ENCODE data around the gene RAX. TPM values are rescaled to one million over a fixed set of nuclear protein-coding genes. Genes with fewer than 3 reads are reported as not detected.

The RAX gene
- total and polyA plus RNA-seq, 10 of the 15 experiments (the other 5 are each of a cell fraction or from before 2014, with no cell fraction given): not detected

DNA sequence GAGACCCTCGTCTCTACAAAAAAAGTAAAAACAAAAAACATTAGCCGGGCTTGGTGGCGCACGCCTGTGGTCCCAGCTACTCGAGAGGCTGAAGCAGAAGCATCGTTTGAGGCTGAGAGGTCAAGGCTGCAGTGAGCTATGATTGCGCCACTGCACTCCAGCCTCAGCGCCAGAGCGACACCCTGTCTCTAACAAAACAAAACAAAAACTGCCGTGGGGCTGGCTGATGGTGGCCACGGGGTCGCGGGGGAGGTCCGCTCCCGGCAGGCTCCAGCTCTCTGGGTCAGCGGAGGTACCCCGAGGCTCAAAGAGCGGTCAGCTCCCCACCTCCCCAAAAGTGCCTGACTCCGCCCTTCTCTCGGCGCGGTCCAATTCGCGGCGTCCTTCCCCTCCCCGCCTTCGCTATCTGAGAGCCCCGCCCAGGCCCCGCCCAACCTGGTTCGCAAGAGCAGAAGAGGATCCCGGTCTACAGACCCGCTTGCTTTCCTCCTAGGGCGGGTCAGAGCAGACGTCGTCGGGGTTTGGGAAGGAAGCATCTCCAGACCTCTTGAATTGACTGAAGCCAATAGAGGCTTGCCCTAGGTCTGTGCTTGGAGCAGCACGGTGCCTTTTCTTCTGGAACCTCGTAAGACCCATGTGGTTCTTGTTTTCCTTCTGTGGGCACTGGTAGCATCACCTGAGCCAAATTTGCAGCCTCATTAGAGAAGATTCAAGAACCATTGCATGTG lies 7.8 kb downstream of the RAX start:
- Histone ChIP-seq H3K4me3 (no peak overlapping the region), H2AFZ (ENCODE audit: control insufficient read depth, low read depth, low read length) (no peak overlapping the region; the same call in 1 of the 2 replicates), H4K20me1 (ENCODE audit: control insufficient read depth, insufficient read depth) (no peaks in the 10 kb centered on the region), H3K4me1 (ENCODE audit: control insufficient read depth, insufficient read depth, low read length) (no peaks in the 10 kb centered on the region), H3K27ac (ENCODE audit: control insufficient read depth, insufficient read depth) (no peak overlapping the region), H3K27me3 (replicated peaks in 1 of 2; ENCODE audit: control insufficient read depth in 2 of 2, insufficient read depth in 2 of 2, low read length in 1 of 2) (peaks cover 7 to 34% of the 10 kb centered on the region in 2 experiments), H3K4me2 (ENCODE audit: control insufficient read depth, insufficient read depth) (no peak overlapping the region), H3K9me3 (replicated peaks; ENCODE audit: control insufficient read depth, insufficient read depth, low read length) (no peaks in the 10 kb centered on the region), H3K36me3 (ENCODE audit: control insufficient read depth in 2 of 2, insufficient read depth in 2 of 2, low read length in 1 of 2) (no peaks in the 10 kb centered on the region), H3K79me2 (ENCODE audit: control insufficient read depth, insufficient read depth, low read length) (no peaks in the 10 kb centered on the region), H3K9ac (ENCODE audit: control insufficient read depth, insufficient read depth, low read length) (no peak overlapping the region)
- no peak for ATAC-seq
- in situ Hi-C loops (cut with MboI) (no loop called here), intact Hi-C loops (cut with micrococcal nuclease; ENCODE audit: unreplicated experiment) (no loop called here)
- BruUV-seq (replicated peaks): no TSS peak
- POLR2A ChIA-PET: no interaction called here
- no peak for FAIRE-seq
- CTCF ChIA-PET: interaction anchor here (0.9 to 1.3 kb wide), 2 partner anchors 17 to 138 kb away, joined by 4 read pairs; no protein-coding TSS in a partner anchor
- WGBS (ENCODE audit: insufficient coverage, insufficient replicate concordance, low lambda C conversion rate, missing lambda C conversion rate): 21% methylated on average over 32 of the region's 38 CpGs
- RAD21 ChIA-PET (ENCODE audit: unreplicated experiment): no interaction called here
- SMC1A ChIA-PET (ENCODE audit: uncharacterized antibody, unreplicated experiment): no interaction called here
- no peak for DNase-seq (ENCODE audit: low read depth, low spot score)
- no peak for TF ChIP-seq TCF7 (IDR thresholded peaks at IDR 0.05; ENCODE audit: borderline replicate concordance)
- TF ChIP-seq ASH2L (IDR thresholded peaks at IDR 0.05; ENCODE audit: borderline replicate concordance, low read depth): no peak
- no peak for TF ChIP-seq HDAC2 (IDR thresholded peaks at IDR 0.05)
- TF ChIP-seq, protein P1, sequence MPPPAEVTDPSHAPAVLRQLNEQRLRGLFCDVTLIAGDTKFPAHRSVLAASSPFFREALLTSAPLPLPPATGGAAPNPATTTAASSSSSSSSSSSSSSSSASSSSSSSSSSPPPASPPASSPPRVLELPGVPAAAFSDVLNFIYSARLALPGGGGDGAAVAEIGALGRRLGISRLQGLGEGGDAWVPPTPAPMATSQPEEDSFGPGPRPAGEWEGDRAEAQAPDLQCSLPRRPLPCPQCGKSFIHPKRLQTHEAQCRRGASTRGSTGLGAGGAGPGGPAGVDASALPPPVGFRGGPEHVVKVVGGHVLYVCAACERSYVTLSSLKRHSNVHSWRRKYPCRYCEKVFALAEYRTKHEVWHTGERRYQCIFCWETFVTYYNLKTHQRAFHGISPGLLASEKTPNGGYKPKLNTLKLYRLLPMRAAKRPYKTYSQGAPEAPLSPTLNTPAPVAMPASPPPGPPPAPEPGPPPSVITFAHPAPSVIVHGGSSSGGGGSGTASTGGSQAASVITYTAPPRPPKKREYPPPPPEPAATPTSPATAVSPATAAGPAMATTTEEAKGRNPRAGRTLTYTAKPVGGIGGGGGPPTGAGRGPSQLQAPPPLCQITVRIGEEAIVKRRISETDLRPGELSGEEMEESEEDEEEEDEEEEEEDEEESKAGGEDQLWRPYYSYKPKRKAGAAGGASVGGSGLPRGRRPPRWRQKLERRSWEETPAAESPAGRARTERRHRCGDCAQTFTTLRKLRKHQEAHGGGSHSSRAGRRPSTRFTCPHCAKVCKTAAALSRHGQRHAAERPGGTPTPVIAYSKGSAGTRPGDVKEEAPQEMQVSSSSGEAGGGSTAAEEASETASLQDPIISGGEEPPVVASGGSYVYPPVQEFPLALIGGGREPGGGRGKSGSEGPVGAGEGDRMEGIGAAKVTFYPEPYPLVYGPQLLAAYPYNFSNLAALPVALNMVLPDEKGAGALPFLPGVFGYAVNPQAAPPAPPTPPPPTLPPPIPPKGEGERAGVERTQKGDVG (CRISPR knock-in tag; IDR thresholded peaks at IDR 0.05): no peak
- no peak for TF ChIP-seq RB1 (IDR thresholded peaks at IDR 0.05; ENCODE audit: borderline replicate concordance)
- TF ChIP-seq SIN3A (IDR thresholded peaks at IDR 0.05; ENCODE audit: low read depth, low read length): no peak
- no peak for TF ChIP-seq SMAD1 (IDR thresholded peaks at IDR 0.05; ENCODE audit: low read depth, partially characterized antibody)
- TF ChIP-seq BCL11A (IDR thresholded peaks at IDR 0.05; ENCODE audit: low read depth, low read length): no peak
- TF ChIP-seq, protein P2, sequence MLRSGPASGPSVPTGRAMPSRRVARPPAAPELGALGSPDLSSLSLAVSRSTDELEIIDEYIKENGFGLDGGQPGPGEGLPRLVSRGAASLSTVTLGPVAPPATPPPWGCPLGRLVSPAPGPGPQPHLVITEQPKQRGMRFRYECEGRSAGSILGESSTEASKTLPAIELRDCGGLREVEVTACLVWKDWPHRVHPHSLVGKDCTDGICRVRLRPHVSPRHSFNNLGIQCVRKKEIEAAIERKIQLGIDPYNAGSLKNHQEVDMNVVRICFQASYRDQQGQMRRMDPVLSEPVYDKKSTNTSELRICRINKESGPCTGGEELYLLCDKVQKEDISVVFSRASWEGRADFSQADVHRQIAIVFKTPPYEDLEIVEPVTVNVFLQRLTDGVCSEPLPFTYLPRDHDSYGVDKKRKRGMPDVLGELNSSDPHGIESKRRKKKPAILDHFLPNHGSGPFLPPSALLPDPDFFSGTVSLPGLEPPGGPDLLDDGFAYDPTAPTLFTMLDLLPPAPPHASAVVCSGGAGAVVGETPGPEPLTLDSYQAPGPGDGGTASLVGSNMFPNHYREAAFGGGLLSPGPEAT (IDR thresholded peaks at IDR 0.05; ENCODE audit: low read depth): no peak
- no peak for TF ChIP-seq STAT1 (conservative IDR thresholded peaks at IDR 0.05)
- TF ChIP-seq, protein P3, sequence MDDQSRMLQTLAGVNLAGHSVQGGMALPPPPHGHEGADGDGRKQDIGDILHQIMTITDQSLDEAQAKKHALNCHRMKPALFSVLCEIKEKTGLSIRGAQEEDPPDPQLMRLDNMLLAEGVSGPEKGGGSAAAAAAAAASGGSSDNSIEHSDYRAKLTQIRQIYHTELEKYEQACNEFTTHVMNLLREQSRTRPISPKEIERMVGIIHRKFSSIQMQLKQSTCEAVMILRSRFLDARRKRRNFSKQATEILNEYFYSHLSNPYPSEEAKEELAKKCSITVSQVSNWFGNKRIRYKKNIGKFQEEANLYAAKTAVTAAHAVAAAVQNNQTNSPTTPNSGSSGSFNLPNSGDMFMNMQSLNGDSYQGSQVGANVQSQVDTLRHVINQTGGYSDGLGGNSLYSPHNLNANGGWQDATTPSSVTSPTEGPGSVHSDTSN (IDR thresholded peaks at IDR 0.05; ENCODE audit: insufficient replicate concordance, low read depth, low read length): no peak
- TF ChIP-seq, protein P4, sequence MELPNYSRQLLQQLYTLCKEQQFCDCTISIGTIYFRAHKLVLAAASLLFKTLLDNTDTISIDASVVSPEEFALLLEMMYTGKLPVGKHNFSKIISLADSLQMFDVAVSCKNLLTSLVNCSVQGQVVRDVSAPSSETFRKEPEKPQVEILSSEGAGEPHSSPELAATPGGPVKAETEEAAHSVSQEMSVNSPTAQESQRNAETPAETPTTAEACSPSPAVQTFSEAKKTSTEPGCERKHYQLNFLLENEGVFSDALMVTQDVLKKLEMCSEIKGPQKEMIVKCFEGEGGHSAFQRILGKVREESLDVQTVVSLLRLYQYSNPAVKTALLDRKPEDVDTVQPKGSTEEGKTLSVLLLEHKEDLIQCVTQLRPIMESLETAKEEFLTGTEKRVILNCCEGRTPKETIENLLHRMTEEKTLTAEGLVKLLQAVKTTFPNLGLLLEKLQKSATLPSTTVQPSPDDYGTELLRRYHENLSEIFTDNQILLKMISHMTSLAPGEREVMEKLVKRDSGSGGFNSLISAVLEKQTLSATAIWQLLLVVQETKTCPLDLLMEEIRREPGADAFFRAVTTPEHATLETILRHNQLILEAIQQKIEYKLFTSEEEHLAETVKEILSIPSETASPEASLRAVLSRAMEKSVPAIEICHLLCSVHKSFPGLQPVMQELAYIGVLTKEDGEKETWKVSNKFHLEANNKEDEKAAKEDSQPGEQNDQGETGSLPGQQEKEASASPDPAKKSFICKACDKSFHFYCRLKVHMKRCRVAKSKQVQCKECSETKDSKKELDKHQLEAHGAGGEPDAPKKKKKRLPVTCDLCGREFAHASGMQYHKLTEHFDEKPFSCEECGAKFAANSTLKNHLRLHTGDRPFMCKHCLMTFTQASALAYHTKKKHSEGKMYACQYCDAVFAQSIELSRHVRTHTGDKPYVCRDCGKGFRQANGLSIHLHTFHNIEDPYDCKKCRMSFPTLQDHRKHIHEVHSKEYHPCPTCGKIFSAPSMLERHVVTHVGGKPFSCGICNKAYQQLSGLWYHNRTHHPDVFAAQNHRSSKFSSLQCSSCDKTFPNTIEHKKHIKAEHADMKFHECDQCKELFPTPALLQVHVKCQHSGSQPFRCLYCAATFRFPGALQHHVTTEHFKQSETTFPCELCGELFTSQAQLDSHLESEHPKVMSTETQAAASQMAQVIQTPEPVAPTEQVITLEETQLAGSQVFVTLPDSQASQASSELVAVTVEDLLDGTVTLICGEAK (IDR thresholded peaks at IDR 0.05; ENCODE audit: borderline replicate concordance): no peak
